ENCODE results near the gene EVC2.

Gene EVC2

DNA sequence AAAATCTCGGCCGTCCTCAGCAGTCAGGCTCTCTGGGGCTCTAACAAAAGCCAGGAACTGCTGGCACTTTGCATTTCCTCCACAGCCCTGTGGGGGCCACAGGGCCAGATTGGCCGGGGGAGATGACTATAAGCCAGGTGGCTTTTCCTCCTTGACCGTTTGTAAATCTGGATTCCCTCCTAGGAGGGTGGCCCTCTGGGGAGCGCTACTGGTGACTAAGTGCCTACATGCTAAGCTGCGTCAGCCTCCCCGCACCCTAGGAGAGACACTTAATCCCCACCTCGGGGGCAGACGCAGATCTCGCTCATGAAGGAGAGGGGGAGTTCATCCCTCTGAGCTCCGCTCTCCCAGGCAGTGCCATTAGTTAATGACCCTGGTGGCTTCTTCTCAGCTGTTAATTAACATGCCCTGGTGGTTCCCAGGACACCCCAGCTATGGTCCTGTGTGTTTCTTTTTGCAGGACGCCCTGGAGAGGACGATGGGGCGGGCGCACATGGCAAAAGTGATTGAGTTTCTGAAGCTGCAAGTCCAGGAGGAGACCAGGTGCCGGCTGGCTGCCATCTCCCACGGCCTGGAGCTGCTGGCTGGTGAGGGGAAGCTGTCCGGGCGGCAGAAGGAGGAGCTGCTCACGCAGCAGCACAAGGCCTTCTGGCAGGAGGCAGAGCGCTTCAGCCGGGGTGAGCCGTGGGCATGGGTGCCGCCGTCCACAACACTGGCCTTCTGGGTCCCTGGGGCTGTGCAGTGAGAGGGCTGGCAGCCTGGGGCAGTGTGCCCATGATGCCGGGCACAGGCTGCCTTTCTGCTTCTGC is 44.2 kb upstream of the EVC2 start:
- no peaks in the 10 kb centered on the region for H3K9me3 ChIP-seq
- H3K27me3 ChIP-seq: no peaks in the 10 kb centered on the region
- H3K36me3 ChIP-seq: no peaks in the 10 kb centered on the region
- TF ChIP-seq, protein P1, sequence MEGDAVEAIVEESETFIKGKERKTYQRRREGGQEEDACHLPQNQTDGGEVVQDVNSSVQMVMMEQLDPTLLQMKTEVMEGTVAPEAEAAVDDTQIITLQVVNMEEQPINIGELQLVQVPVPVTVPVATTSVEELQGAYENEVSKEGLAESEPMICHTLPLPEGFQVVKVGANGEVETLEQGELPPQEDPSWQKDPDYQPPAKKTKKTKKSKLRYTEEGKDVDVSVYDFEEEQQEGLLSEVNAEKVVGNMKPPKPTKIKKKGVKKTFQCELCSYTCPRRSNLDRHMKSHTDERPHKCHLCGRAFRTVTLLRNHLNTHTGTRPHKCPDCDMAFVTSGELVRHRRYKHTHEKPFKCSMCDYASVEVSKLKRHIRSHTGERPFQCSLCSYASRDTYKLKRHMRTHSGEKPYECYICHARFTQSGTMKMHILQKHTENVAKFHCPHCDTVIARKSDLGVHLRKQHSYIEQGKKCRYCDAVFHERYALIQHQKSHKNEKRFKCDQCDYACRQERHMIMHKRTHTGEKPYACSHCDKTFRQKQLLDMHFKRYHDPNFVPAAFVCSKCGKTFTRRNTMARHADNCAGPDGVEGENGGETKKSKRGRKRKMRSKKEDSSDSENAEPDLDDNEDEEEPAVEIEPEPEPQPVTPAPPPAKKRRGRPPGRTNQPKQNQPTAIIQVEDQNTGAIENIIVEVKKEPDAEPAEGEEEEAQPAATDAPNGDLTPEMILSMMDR (IDR thresholded peaks at IDR 0.05): no peak
- H3K27ac ChIP-seq: no peak overlapping the region
- no peaks in the 10 kb centered on the region for H3K4me1 ChIP-seq (ENCODE audit: control insufficient read depth in 1 of 2, insufficient read depth in 1 of 2, low read depth in 1 of 2, low read length in 1 of 2)
- no peak overlapping the region for H3K4me3 ChIP-seq (ENCODE audit: low read depth in 1 of 2, low read length in 1 of 2)

DNA sequence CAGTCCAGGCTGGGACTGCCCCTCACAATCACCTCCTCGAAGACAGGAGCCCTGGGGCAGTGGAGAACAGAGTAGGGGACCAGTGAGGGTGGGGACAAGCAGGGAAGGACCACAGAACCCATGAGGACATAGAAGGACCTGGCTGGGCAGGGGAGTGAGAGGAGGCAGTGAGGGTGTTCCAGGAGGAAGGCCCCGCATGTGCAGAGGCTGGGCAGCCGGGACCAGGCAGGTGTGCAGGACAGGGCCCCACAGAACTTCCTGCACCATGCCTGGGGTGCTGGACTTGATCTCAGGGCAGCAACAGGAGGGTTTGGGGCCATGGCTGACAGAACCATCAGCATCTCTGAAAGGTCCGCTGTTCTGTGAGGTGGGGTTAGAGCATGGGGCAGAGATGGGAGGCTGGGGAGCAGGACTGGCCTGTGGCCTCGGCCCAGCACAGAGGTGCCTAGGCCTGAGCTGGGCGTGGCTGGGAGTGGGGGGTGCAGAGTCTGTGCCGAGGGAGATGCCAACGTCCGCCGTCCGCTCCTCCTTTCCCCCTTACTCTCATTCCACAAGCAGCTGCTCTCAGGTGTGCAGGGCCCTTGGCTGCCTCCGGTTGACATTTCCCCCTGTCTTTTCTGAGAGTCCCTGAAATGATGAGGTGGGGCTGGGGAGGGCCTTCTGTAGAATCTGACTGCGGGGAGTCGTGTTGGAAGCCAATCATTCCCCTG is 43.5 kb upstream of the EVC2 start:
- Histone ChIP-seq H3K27ac (no peak overlapping the region), H3K36me3 (no peaks in the 10 kb centered on the region), H3K27me3 (no peaks in the 10 kb centered on the region), H3K9me3 (no peaks in the 10 kb centered on the region), H3K4me1 (ENCODE audit: control insufficient read depth in 1 of 2, insufficient read depth in 1 of 2, low read depth in 1 of 2, low read length in 1 of 2) (no peaks in the 10 kb centered on the region), H3K4me3 (ENCODE audit: low read depth in 1 of 2, low read length in 1 of 2) (no peak overlapping the region)
- TF ChIP-seq, protein P1 (IDR thresholded peaks at IDR 0.05): no peak

DNA sequence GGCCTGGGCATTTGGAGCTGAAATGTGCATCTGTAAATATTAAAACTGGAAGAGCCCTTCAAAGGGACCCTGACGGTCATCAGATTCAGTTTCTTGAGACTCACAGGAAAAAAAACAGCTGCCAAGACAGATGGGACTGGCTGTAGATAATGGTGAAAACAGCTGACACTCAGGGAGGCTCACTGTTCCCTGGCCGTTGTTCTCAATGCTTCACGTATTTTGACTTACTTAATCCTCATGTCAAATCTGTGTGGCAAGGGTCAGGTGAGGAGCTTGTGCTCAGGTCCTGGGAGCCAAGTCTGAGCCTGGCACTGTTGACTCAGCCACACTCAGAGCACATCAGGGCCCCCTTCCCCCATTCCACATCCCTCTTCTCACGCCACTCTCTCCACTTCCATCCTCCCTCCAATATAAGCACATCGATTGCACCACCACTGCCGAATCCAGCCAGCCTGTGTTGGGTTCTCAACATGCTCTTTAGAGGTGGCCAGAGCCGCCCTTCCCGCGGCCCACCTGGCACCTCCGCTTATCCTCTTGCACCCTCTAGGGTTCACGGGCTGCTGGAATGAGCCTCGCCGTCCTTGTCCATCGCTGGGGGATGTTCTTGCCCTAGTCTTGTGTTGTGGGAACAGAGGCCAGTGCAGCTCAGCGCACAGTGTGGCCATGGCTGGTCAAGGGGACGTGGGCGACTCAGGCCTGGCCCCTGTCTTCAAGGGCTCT is 42.7 kb upstream of the EVC2 start:
- Histone ChIP-seq H3K27ac (no peak overlapping the region), H3K4me1 (ENCODE audit: control insufficient read depth in 1 of 2, insufficient read depth in 1 of 2, low read depth in 1 of 2, low read length in 1 of 2) (no peaks in the 10 kb centered on the region)

DNA sequence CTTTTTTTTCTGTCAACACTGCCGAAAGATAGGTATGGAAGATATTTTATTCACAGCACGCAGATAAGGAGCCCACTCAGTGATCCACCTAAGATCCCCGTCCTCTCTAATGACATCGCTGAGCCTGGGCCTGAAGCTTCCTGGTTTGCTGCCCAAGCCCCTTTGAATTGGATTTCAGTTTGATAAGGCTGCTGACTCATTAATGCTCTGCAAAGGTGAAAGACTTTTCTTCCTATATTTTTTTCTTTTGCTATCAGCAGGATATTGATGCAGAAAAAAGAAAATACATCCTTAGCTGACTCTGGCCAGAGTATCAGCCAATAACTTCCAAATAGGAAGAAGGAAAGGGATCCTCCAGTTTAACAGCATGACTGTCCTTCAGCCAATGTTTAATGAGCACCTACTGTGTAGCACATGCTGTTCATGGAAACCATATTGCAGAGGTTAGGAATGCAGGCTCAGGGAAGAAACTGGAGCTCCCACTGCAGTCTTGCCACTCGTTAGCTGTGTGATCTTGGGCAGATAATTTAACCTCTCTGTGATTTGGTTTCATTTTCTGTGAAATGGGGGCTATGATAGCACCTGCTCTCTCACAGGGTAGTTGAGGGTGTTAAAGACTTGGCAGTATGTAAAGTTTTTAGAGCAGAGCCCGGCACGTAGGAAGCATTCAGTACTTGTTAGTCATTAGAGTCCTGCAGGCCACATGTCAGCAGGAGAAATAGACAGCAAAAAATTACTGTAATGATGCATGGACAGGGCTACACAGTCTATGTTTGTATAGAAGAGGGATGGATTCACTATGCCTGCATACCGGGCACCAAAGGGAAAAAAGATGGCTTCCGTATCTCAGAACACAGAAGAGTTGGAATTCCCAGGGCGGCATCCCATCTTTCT is 41.9 kb upstream of the EVC2 start:
- Histone ChIP-seq H3K4me1 (ENCODE audit: control insufficient read depth in 1 of 2, insufficient read depth in 1 of 2, low read depth in 1 of 2, low read length in 1 of 2) (no peaks in the 10 kb centered on the region), H3K4me3 (ENCODE audit: low read depth in 1 of 2, low read length in 1 of 2) (no peak overlapping the region), H3K27ac (no peak overlapping the region), H3K36me3 (no peaks in the 10 kb centered on the region), H3K27me3 (no peaks in the 10 kb centered on the region), H3K9me3 (no peaks in the 10 kb centered on the region)
- TF ChIP-seq, protein P1 (IDR thresholded peaks at IDR 0.05): no peak

More for the DNA sequence above, 42.7 kb upstream of the EVC2 start:
- Histone ChIP-seq H3K4me3 (ENCODE audit: low read depth in 1 of 2, low read length in 1 of 2) (no peak overlapping the region), H3K36me3 (no peaks in the 10 kb centered on the region), H3K9me3 (no peaks in the 10 kb centered on the region), H3K27me3 (no peaks in the 10 kb centered on the region)
- TF ChIP-seq, protein P1 (IDR thresholded peaks at IDR 0.05): no peak

DNA sequence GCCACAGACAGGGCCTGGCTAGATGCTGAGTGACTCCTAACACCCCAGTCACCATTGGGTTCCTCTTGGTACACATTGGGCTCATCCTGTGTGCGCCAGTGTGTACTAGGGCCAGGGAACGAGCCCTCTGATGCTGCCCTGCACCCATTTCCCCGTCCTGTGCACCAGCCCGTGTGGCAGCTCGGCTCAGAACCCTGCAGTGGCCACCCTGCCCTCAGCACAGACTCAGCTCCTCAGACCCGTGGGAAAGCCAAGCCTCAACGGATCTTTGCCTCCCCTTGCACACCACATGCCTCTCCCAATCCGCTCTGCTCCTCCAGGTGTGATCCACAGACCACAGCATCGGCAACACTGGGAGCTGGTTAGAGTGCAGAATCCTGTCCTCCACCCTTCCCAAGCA is 41.2 kb upstream of the EVC2 start:
- H3K9me3 ChIP-seq: no peaks in the 10 kb centered on the region
- no peaks in the 10 kb centered on the region for H3K36me3 ChIP-seq
- H3K4me1 ChIP-seq (ENCODE audit: control insufficient read depth in 1 of 2, insufficient read depth in 1 of 2, low read depth in 1 of 2, low read length in 1 of 2): no peaks in the 10 kb centered on the region
- TF ChIP-seq, protein P1 (IDR thresholded peaks at IDR 0.05): no peak
- no peak overlapping the region for H3K27ac ChIP-seq
- no peak overlapping the region for H3K4me3 ChIP-seq (ENCODE audit: low read depth in 1 of 2, low read length in 1 of 2)
- no peaks in the 10 kb centered on the region for H3K27me3 ChIP-seq
